GM21529 (cell line): Measurements from ENCODE around the gene MAPKAP1.
"Not testable (repeated sequence)": the region's sequence is repeated elsewhere in the genome, so short reads cannot be mapped to it uniquely, and the experiment has no call there.

Source experiments
- ATAC-seq: cut with Tn5 transposase; IDR thresholded peaks from one replicate; pipeline ENCODE4 v1.9.1; 2021; ENCODE audit not compliant: unreplicated experiment

The MAPKAP1 gene

GRCh38 chr9:125570246-125570645 lies 136.8 kb downstream of the MAPKAP1 start:
- no peak for ATAC-seq

DNA sequence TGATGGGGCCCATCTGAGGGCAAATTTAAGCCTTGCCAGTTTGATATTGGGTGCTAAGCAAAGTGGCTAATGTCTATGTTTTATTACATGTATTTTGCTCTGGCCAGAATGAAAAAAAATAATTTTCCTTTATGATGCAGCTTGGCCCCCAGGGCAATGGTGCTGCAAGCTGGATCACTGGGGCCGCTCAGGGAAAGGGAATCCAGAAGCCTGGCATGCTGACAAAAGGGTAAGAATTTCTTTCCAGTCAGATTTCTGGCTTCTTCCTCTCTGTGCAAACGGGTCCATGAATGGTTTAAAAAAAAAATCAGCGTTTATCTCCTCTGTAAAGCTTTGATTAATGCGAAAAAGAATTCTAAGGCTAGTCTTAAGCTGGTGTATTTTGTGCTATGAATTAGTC lies 138.4 kb downstream of the MAPKAP1 start:
- ATAC-seq: no peak

DNA sequence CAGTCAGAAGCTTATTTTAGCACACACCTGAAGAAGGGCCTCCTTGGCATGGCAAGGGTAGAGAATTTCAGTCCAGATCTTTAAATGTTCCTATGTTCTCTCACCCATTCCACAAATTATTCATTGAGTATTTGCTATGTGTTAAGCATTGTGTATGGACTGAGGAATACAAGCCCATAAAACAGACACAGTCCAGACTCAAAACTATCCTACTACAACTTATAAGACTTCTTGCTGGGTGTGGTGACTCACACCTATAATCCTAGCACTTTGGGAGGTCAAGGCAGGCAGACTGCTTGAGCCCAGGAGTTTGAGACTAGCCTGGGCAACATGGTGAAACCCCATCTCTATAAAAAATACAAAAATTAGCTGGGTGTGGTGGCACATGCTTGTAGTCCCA lies 141.0 kb downstream of the MAPKAP1 start:
- not testable (repeated sequence) for ATAC-seq

DNA sequence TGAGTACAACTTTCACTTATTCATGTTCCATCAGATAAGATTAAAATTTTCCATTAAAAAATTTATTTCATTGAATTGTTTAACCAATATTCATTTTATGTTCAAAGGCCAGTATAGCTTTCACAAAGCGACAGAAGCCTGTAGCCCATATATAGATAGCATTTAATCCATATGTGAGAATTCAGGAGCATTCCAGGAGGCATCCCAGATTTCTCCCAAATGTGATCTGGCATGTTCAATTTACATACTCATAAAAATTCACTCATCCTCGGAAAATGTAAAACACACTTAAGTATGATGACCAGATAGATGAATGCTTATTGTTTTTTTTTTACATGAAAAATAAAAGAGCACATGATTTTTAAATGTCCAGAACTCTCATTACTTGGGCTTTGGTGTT lies 141.9 kb downstream of the MAPKAP1 start:
- no peak for ATAC-seq

DNA sequence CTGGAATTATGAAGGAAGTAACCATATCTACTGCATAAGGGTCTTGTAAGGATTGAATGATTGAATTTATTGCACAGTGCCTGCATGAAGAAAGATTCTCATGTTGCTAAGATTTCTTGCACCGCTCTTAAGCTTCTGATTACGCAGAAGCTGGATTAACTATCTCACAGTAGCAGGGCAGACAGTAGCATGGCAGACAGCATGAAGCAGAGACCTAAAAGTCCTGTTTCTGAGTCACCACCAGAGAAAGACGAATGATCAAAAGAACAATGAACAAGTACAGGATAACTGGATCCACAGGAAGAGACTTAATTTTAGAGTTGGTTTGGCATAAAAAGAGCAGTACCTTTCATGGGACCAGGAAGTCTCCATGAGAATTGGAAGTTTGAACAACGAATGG lies 142.4 kb downstream of the MAPKAP1 start:
- ATAC-seq: no peak

DNA sequence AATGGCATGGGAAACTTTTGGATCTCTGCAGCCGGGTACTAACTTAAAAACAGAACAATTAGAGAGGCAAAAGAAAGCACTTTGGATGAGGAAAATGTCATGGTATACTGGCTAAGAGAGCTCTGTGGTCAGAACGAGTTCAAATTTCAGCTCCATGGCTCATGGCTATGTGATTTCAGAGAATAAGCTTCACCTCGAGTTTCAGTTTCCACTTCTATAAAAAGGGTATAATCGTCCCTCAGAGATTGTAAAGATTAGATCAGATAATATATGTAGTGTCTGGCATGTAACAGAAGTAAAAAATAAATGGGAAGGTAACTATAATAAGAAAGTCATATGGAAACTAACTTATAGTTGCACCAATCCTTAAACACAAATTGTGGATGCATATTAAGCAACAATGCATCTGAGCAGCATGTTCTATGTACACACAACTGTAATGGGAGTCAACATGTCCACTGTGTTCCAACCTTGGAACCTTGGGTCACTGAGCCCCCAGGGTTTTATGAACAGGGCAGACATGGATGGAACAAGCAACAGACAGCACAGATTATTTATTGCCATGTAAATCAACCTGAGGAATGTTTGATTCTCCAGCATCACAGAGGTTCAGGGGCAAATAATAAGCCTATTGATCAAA lies 145.4 kb downstream of the MAPKAP1 start:
- peak; percentile 58 for ATAC-seq

- no peak for ATAC-seq
Observed at GRCh38 chr9:125559894-125560293, 147.1 kb downstream of the MAPKAP1 start.

- no peak for ATAC-seq
Observed at GRCh38 chr9:125559194-125559593, 147.8 kb downstream of the MAPKAP1 start.

GRCh38 chr9:125558453-125559092 lies 148.4 kb downstream of the MAPKAP1 start:
- ATAC-seq: peak; percentile 48

DNA sequence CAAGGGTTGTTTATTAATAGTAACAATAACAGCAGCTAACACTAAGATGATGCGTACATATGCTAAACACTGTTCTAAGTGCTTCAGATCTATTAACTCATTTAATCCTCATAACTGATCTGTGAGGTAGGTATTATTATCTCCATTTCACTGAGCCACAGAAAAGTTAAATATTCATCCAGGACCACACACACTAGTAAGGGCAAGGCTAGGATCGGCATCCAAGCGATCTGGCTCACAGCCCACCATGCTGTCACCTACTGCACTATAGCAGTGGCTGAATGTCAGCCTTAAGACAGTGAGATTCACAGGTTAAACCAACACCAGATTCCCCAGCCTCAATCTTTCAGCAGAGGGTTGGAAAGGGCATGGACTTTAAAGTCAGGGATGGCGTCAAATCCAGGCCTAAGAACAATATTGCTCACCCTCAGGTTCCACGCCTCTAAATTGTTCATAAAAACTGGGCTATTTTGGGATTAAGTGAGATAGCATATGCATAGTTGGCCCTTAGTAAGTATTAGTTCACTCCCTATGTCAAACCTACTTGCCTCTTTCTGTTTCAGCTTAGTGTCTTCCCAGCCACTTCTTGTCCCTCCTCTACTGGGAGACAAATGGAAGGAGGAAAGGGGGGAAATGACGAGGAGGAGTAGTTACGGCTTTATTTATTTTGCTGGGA lies 150.8 kb downstream of the MAPKAP1 start:
- ATAC-seq: no peak

DNA sequence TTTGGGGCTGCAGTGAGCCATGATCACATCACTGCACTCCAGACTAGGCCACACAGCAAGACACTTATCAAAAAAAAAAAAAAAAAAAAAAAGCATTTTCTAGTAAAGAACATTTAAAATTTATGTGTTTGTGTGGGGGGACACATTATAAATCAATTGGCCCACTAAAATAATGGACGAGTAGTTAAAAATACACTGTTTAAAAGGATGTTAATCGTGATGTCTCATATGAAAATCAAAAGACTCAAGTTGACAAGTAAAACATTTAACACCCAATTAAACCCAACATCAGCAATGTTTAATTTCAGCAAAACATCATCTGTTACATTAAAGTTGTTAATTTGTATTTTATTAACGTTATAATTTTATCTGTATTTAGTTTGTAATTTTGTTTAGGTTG lies 152.3 kb downstream of the MAPKAP1 start:
- ATAC-seq: no peak

- ATAC-seq: no peak
Observed at GRCh38 chr9:125551781-125552180, 155.2 kb downstream of the MAPKAP1 start.

- ATAC-seq: no peak
Observed at GRCh38 chr9:125549891-125550885, 156.8 kb downstream of the MAPKAP1 start.

- no peak for ATAC-seq
Observed at GRCh38 chr9:125549465-125549871, 157.5 kb downstream of the MAPKAP1 start.

- no peak for ATAC-seq
Observed at GRCh38 chr9:125549039-125549438, 158.0 kb downstream of the MAPKAP1 start.

DNA sequence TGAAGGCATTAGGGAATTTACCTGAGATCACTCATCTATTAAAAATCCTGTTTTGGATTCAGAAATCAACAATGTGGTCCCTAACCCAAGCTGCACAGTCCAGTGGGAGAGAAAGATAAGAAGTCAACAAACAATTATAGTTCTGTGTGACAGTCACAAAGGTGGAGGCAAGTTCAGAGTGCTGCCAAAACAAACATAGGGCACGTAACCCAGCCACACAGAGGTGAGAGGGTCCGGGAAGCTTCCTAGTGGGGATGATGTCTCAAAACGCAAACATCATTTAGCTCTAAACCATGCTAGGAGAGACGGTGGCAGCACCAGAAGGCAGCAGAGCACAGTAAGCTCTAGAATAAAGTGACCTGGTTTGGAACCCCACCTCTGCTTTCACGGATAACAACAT lies 158.9 kb downstream of the MAPKAP1 start:
- no peak for ATAC-seq

GRCh38 chr9:125547368-125547767 lies 159.6 kb downstream of the MAPKAP1 start:
- ATAC-seq: no peak

DNA sequence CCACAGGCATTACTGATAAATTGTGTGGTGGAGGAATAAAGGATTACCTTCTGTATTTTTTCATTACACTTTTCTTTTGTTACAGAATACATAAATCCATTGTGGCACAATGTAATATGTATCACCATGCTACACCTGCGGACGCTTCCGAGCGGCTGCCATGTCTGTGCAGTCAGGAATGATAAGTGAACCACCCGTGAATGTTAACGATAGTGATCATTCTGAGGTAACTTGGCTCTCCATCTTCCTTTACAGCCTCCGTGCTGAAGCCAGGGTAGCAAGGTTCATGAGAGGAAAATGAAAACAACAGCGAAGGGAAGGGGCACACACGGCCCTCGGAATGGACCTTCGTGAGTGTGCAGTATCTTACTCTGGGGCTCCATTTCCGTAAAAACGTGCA lies 161.2 kb downstream of the MAPKAP1 start:
- no peak for ATAC-seq

DNA sequence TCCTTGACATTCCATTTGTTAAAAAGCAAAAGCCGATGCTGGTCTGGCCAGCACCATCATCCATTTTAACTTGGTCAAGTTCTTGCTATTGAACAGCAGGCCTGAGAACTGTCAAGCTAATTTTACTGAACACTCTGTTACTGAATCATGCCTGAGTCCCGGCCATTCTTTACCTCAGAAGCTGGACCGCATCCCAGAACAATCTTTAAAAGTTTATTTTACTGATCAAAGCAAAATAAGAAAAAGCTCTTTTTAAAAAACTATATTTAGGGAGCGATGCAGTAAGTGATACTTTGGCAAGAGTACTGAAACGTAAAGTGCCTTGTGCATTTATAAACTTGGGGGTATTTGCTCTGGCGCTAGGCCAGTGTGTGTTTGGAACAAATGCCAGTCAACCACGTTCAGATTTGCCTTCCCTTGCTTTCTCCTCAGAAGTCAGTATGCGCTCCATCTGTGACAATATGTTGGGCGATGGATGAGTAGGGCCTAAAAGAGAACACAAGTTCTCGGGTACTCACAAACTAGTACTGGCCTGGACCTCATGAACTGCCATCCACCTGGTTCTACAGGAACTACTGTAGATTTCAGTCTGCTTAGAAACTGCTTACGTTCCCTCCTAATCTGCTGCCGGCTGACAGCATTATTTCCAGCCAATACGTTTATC lies 161.9 kb downstream of the MAPKAP1 start:
- ATAC-seq: no peak

- no peak for ATAC-seq
Observed at GRCh38 chr9:125544484-125544883, 162.5 kb downstream of the MAPKAP1 start.

GRCh38 chr9:125541840-125542243 lies 165.2 kb downstream of the MAPKAP1 start:
- no peak for ATAC-seq
